Measurements from ENCODE around the gene ST3GAL2. TPM values are rescaled to one million over a fixed set of nuclear protein-coding genes. Genes with fewer than 3 reads are reported as not detected.
"Not testable (repeated sequence)": the region's sequence is repeated elsewhere in the genome, so short reads cannot be mapped to it uniquely, and the experiment has no call there.

The ST3GAL2 gene
- polyA plus RNA-seq, 1 donor from 2014 or later: 9.7 TPM

GRCh38 chr16:70398177-70398743, 40.6 kb downstream of the ST3GAL2 start:
- Mint-ChIP-seq H3K27me3 (peaks cover 2% of the 10 kb centered on the region), H3K9me3 (no peaks in the 10 kb centered on the region), H3K4me3 (no peak overlapping the region), H3K27ac (no peak overlapping the region), H3K36me3 (peaks cover 4% of the 10 kb centered on the region), H3K4me1 (peaks cover 4 to 7% (median 5%) of the 10 kb centered on the region in 3 donors)

GRCh38 chr16:70396246-70396904, 42.5 kb downstream of the ST3GAL2 start:
- Mint-ChIP-seq H3K36me3 (peaks cover 5% of the 10 kb centered on the region), H3K9me3 (no peaks in the 10 kb centered on the region), H3K4me3 (no peak overlapping the region), H3K4me1 (peaks cover 0 to 2% (median 0%) of the 10 kb centered on the region in 3 donors), H3K27ac (peak overlapping the region in 1 of 3 donors; percentile 80), H3K27me3 (no peaks in the 10 kb centered on the region)

- H3K4me3 Mint-ChIP-seq: no peak overlapping the region
- H3K9me3 Mint-ChIP-seq: no peaks in the 10 kb centered on the region
- H3K4me1 Mint-ChIP-seq: peaks cover 0 to 2% (median 0%) of the 10 kb centered on the region in 3 donors
- H3K36me3 Mint-ChIP-seq: peaks cover 6% of the 10 kb centered on the region
- H3K27ac Mint-ChIP-seq: no peak overlapping the region
- no peaks in the 10 kb centered on the region for H3K27me3 Mint-ChIP-seq
Observed at GRCh38 chr16:70395345-70395901, 43.5 kb downstream of the ST3GAL2 start.

GRCh38 chr16:70394853-70395252, 44.0 kb downstream of the ST3GAL2 start:
- Mint-ChIP-seq H3K27ac (no peak overlapping the region), H3K9me3 (no peaks in the 10 kb centered on the region), H3K4me1 (peaks cover 0 to under 1% (median 0%) of the 10 kb centered on the region in 3 donors), H3K27me3 (no peaks in the 10 kb centered on the region), H3K4me3 (no peak overlapping the region), H3K36me3 (peaks cover 6% of the 10 kb centered on the region)

- Mint-ChIP-seq H3K36me3 (peaks cover 6% of the 10 kb centered on the region), H3K4me3 (no peak overlapping the region), H3K4me1 (no peaks in the 10 kb centered on the region), H3K27me3 (no peaks in the 10 kb centered on the region), H3K27ac (peak overlapping the region in 1 of 3 donors; percentile 43), H3K9me3 (no peaks in the 10 kb centered on the region)
Observed at GRCh38 chr16:70393662-70394061, 45.2 kb downstream of the ST3GAL2 start.

- H3K4me1 Mint-ChIP-seq: no peaks in the 10 kb centered on the region
- no peaks in the 10 kb centered on the region for H3K9me3 Mint-ChIP-seq
- no peaks in the 10 kb centered on the region for H3K27me3 Mint-ChIP-seq
- H3K36me3 Mint-ChIP-seq: peaks cover 6% of the 10 kb centered on the region
- H3K27ac Mint-ChIP-seq: no peak overlapping the region
- H3K4me3 Mint-ChIP-seq: no peak overlapping the region
Observed at GRCh38 chr16:70392606-70393005, 46.3 kb downstream of the ST3GAL2 start.

GRCh38 chr16:70391881-70392481, 46.9 kb downstream of the ST3GAL2 start:
- H3K4me3 Mint-ChIP-seq: no peak overlapping the region
- H3K9me3 Mint-ChIP-seq: no peaks in the 10 kb centered on the region
- H3K27me3 Mint-ChIP-seq: no peaks in the 10 kb centered on the region
- H3K36me3 Mint-ChIP-seq: peaks cover 6% of the 10 kb centered on the region
- no peaks in the 10 kb centered on the region for H3K4me1 Mint-ChIP-seq
- H3K27ac Mint-ChIP-seq: no peak overlapping the region

- no peak overlapping the region for H3K4me3 Mint-ChIP-seq
- no peak overlapping the region for H3K27ac Mint-ChIP-seq
- H3K36me3 Mint-ChIP-seq: peaks cover 6% of the 10 kb centered on the region
- no peaks in the 10 kb centered on the region for H3K27me3 Mint-ChIP-seq
- no peaks in the 10 kb centered on the region for H3K9me3 Mint-ChIP-seq
- H3K4me1 Mint-ChIP-seq: no peaks in the 10 kb centered on the region
Observed at GRCh38 chr16:70391446-70391845, 47.5 kb downstream of the ST3GAL2 start.

- Mint-ChIP-seq H3K9me3 (no peaks in the 10 kb centered on the region), H3K4me3 (no peak overlapping the region), H3K4me1 (no peaks in the 10 kb centered on the region), H3K36me3 (peaks cover 6% of the 10 kb centered on the region), H3K27me3 (no peaks in the 10 kb centered on the region), H3K27ac (no peak overlapping the region)
Observed at GRCh38 chr16:70390774-70391173, 48.1 kb downstream of the ST3GAL2 start.

- H3K36me3 Mint-ChIP-seq: peaks cover 2% of the 10 kb centered on the region
- H3K9me3 Mint-ChIP-seq: no peaks in the 10 kb centered on the region
- H3K4me1 Mint-ChIP-seq: peaks cover 0 to 2% (median 0%) of the 10 kb centered on the region in 3 donors
- H3K27me3 Mint-ChIP-seq: no peaks in the 10 kb centered on the region
- H3K4me3 Mint-ChIP-seq: peak overlapping the region in 1 of 4 donors; percentile 8
- no peak overlapping the region for H3K27ac Mint-ChIP-seq
Observed at GRCh38 chr16:70388006-70388680, 50.8 kb downstream of the ST3GAL2 start.

- not testable (repeated sequence) for H3K4me1 Mint-ChIP-seq, H3K27ac Mint-ChIP-seq, H3K27me3 Mint-ChIP-seq, H3K36me3 Mint-ChIP-seq, H3K9me3 Mint-ChIP-seq, H3K4me3 Mint-ChIP-seq
Observed at GRCh38 chr16:70386289-70386986, 52.5 kb downstream of the ST3GAL2 start.

- H3K36me3 Mint-ChIP-seq: peaks cover 2% of the 10 kb centered on the region
- H3K9me3 Mint-ChIP-seq: no peaks in the 10 kb centered on the region
- H3K4me1 Mint-ChIP-seq: peaks cover 2 to 8% (median 7%) of the 10 kb centered on the region in 3 donors
- H3K4me3 Mint-ChIP-seq: peak overlapping the region in 1 of 4 donors; percentile 99
- H3K27ac Mint-ChIP-seq: peak overlapping the region in 1 of 3 donors; percentile 22
- H3K27me3 Mint-ChIP-seq: no peaks in the 10 kb centered on the region
Observed at GRCh38 chr16:70383421-70383960, 55.4 kb downstream of the ST3GAL2 start.

GRCh38 chr16:70381604-70382342, 57.1 kb downstream of the ST3GAL2 start:
- Mint-ChIP-seq H3K36me3 (peaks cover 2% of the 10 kb centered on the region), H3K27me3 (no peaks in the 10 kb centered on the region), H3K4me3 (peak overlapping the region; percentile 99 to 100 (median 99)), H3K27ac (peak overlapping the region; percentile 88 to 96 (median 93)), H3K9me3 (no peaks in the 10 kb centered on the region), H3K4me1 (peaks cover 3 to 11% (median 10%) of the 10 kb centered on the region in 3 donors)

Data from IgD-negative memory B cell (primary cell).